ENCODE measurements around the gene GSTA1. TPM values are rescaled to one million over a fixed set of nuclear protein-coding genes. Genes with fewer than 3 reads are reported as not detected.
"Not testable (repeated sequence)": the region's sequence is repeated elsewhere in the genome, so short reads cannot be mapped to it uniquely, and the experiment has no call there.

Gene GSTA1
- total RNA-seq (under 0.01 TPM in 1 of 2 replicates, not detected in the other), polyA plus RNA-seq (not detected in 2 replicates), polyA minus RNA-seq (ENCODE audit: low replicate concordance) (not detected in 2 replicates)
- polyA plus RNA-seq (2012): not detected in 2 replicates

- H4K20me1 ChIP-seq (ENCODE audit: control insufficient read depth, extremely low read depth, insufficient read depth, low read length); H3K27me3 ChIP-seq (ENCODE audit: control insufficient read depth, insufficient read depth, low read length); DNase-seq (ENCODE audit: low read depth in 2 of 2); H3K4me2 ChIP-seq (ENCODE audit: extremely low read depth, insufficient read depth, low read length); H3K27ac ChIP-seq (ENCODE audit: insufficient read depth, low read length); H3K4me3 ChIP-seq (replicated peaks in 1 of 4; ENCODE audit: control extremely low read depth in 1 of 4, insufficient read depth in 1 of 4, low read depth in 3 of 4, low read length in 4 of 4); H2AFZ ChIP-seq (ENCODE audit: low read length); H3K4me1 ChIP-seq (ENCODE audit: control insufficient read depth, extremely low read depth, insufficient read depth, low read length); H3K9me3 ChIP-seq (ENCODE audit: control insufficient read depth, insufficient read depth, low read depth, low read length); H3K36me3 ChIP-seq (ENCODE audit: control insufficient read depth, insufficient read depth, low read length); H3K79me2 ChIP-seq (ENCODE audit: control insufficient read depth, insufficient read depth, low read length); H3K9ac ChIP-seq (ENCODE audit: insufficient read depth, low read length): not testable (repeated sequence)
Measured at GRCh38 chr6:52803668-52804255, at the start of gene GSTA1. TSS of gene GSTA1 (minus strand) at chr6:52803816. CDS start at chr6:52799267, 4,549 bp downstream.

- H3K4me2 ChIP-seq (ENCODE audit: extremely low read depth, insufficient read depth, low read length): no peak overlapping the region
- H3K36me3 ChIP-seq (ENCODE audit: control insufficient read depth, insufficient read depth, low read length): no peaks in the 10 kb centered on the region
- no peaks in the 10 kb centered on the region for H3K9me3 ChIP-seq (ENCODE audit: control insufficient read depth, insufficient read depth, low read depth, low read length)
- no peaks in the 10 kb centered on the region for H4K20me1 ChIP-seq (ENCODE audit: control insufficient read depth, extremely low read depth, insufficient read depth, low read length)
- no peaks in the 10 kb centered on the region for H3K79me2 ChIP-seq (ENCODE audit: control insufficient read depth, insufficient read depth, low read length)
- no peak overlapping the region for H2AFZ ChIP-seq (ENCODE audit: low read length)
- no peak overlapping the region for H3K4me3 ChIP-seq (replicated peaks in 1 of 4; ENCODE audit: control extremely low read depth in 1 of 4, insufficient read depth in 1 of 4, low read depth in 3 of 4, low read length in 4 of 4)
- H3K9ac ChIP-seq (ENCODE audit: insufficient read depth, low read length): no peak overlapping the region
- no peak for DNase-seq (ENCODE audit: low read depth in 2 of 2)
- no peak overlapping the region for H3K27ac ChIP-seq (ENCODE audit: insufficient read depth, low read length)
- H3K4me1 ChIP-seq (ENCODE audit: control insufficient read depth, extremely low read depth, insufficient read depth, low read length): no peaks in the 10 kb centered on the region
- peaks cover 3% of the 10 kb centered on the region for H3K27me3 ChIP-seq (ENCODE audit: control insufficient read depth, insufficient read depth, low read length)
- TF ChIP-seq EZH2 (IDR thresholded peaks at IDR 0.05; ENCODE audit: low read length, missing control alignments) (no peak), CTCF (conservative IDR thresholded peaks at IDR 0.05 in 1 of 2, IDR thresholded peaks at IDR 0.05 in 1 of 2; ENCODE audit: low read depth in 1 of 2, low read length in 2 of 2) (no peak)
Measured at GRCh38 chr6:52849137-52849536, 45.5 kb upstream of the GSTA1 start.

- Histone ChIP-seq H4K20me1 (ENCODE audit: control insufficient read depth, extremely low read depth, insufficient read depth, low read length) (no peaks in the 10 kb centered on the region), H3K27me3 (ENCODE audit: control insufficient read depth, insufficient read depth, low read length) (no peaks in the 10 kb centered on the region), H3K9ac (ENCODE audit: insufficient read depth, low read length) (no peak overlapping the region), H2AFZ (ENCODE audit: low read length) (no peak overlapping the region), H3K4me2 (ENCODE audit: extremely low read depth, insufficient read depth, low read length) (no peak overlapping the region), H3K4me1 (ENCODE audit: control insufficient read depth, extremely low read depth, insufficient read depth, low read length) (no peaks in the 10 kb centered on the region), H3K36me3 (ENCODE audit: control insufficient read depth, insufficient read depth, low read length) (no peaks in the 10 kb centered on the region), H3K79me2 (ENCODE audit: control insufficient read depth, insufficient read depth, low read length) (no peaks in the 10 kb centered on the region), H3K9me3 (ENCODE audit: control insufficient read depth, insufficient read depth, low read depth, low read length) (no peaks in the 10 kb centered on the region), H3K4me3 (replicated peaks in 1 of 4; ENCODE audit: control extremely low read depth in 1 of 4, insufficient read depth in 1 of 4, low read depth in 3 of 4, low read length in 4 of 4) (no peak overlapping the region), H3K27ac (ENCODE audit: insufficient read depth, low read length) (no peak overlapping the region)
- DNase-seq (ENCODE audit: low read depth in 2 of 2): no peak
- TF ChIP-seq EZH2 (IDR thresholded peaks at IDR 0.05; ENCODE audit: low read length, missing control alignments): no peak
- TF ChIP-seq CTCF (conservative IDR thresholded peaks at IDR 0.05 in 1 of 2, IDR thresholded peaks at IDR 0.05 in 1 of 2; ENCODE audit: low read depth in 1 of 2, low read length in 2 of 2): no peak
Measured at GRCh38 chr6:52846002-52846401, 42.4 kb upstream of the GSTA1 start.
